Neural progenitor cell (in vitro differentiated cells): ENCODE results near the gene PHLDA1.

Experiments
- EZH2 ChIP-seq: fragments of 200-600 bp; sonication (generic); IDR thresholded peaks from 2 replicates; pipeline ENCODE4 v1.6.1; 2017; ENCODE audit warnings: antibody characterized with exemption, mild to moderate bottlenecking, moderate library complexity
- EZH2phosphoT487 ChIP-seq: fragments of 200-600 bp; sonication (generic); IDR thresholded peaks from 2 replicates; pipeline ENCODE4 v1.6.1; 2017; ENCODE audit warnings: antibody characterized with exemption
- TF ChIP-seq, protein P1 (sequence below): fragments of 200-600 bp; sonication (generic); IDR thresholded peaks from 2 replicates; pipeline ENCODE4 v1.5.1; 2017; ENCODE audit warnings: antibody characterized with exemption, mild to moderate bottlenecking

DNA sequence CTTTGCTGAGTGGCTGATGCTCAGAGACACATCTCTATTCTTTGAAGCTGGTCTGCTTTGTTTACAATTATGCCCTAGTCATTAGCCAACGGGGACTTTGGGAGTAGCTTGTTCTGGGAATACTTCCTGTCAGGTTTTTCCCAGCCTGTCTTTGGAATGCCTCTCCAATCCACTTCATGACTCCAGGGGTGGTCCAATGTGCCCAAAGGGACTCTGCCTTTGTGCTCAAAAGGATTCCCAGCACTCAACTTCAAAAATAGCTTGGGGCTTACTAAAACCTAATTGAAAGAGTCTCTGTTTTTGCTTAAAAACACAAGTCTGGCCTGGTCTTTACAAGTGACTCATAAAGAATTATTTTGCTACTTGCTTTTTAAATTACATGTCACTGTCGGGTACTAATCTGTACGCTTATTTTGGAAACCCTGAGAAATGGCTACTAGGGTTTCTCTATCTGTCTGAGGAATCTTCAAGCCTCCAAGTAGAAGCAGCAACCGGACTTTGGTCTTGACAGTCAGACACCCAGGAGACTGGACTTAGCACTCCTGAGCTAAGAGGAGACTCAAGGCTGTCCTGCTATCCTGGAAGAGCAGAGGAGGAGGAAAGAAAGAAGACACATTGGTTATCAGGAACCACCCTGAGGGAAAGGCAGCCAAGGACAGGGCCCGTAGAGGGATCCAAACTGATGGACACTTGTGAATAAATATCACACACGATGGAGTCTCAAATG, 20.7 kb downstream of the PHLDA1 start:
- TF ChIP-seq, protein P1, sequence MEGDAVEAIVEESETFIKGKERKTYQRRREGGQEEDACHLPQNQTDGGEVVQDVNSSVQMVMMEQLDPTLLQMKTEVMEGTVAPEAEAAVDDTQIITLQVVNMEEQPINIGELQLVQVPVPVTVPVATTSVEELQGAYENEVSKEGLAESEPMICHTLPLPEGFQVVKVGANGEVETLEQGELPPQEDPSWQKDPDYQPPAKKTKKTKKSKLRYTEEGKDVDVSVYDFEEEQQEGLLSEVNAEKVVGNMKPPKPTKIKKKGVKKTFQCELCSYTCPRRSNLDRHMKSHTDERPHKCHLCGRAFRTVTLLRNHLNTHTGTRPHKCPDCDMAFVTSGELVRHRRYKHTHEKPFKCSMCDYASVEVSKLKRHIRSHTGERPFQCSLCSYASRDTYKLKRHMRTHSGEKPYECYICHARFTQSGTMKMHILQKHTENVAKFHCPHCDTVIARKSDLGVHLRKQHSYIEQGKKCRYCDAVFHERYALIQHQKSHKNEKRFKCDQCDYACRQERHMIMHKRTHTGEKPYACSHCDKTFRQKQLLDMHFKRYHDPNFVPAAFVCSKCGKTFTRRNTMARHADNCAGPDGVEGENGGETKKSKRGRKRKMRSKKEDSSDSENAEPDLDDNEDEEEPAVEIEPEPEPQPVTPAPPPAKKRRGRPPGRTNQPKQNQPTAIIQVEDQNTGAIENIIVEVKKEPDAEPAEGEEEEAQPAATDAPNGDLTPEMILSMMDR = no peak
- TF ChIP-seq EZH2phosphoT487 (no peak), EZH2 (no peak)
